Vagina (tissue), 2 donors: ENCODE data around the gene ALDH3B2. TPM values are rescaled to one million over a fixed set of nuclear protein-coding genes. Genes with fewer than 3 reads are reported as not detected.

Experiments
- DNase-seq, 2 donors: peaks; one replicate each; pipeline ENCODE4 v3.0.0-alpha.2; 2017; ENCODE audit errors: extremely low spot score in 2 of 2
- H3K27ac ChIP-seq: fragments of 200-600 bp; sonication (generic); one replicate; pipeline ENCODE4 v1.5.1; 2019
- H3K27me3 ChIP-seq: fragments of 200-600 bp; sonication (generic); one replicate; pipeline ENCODE4 v1.5.1; 2019
- H3K36me3 ChIP-seq, 2 donors: fragments of 200-600 bp; sonication (generic); one replicate each; pipeline ENCODE4 v1.5.1; 2017 to 2019
- H3K4me1 ChIP-seq: fragments of 200-600 bp; sonication (generic); one replicate; pipeline ENCODE4 v1.5.1; 2019
- H3K4me3 ChIP-seq, 2 donors: fragments of 200-600 bp; sonication (generic); 1 replicate in 1 of 2; 2 replicates in 1 of 2; pipeline ENCODE4 v1.5.1; 2016 to 2019
- H3K9me3 ChIP-seq: fragments of 200-600 bp; sonication (generic); one replicate; pipeline ENCODE4 v1.5.1; 2019
- POLR2A ChIP-seq, 2 donors: fragments of 450-650 bp; IDR thresholded peaks; one replicate each; pipeline ENCODE4 v1.6.1; 2017; ENCODE audit warnings: antibody characterized with exemption in 2 of 2, mild to moderate bottlenecking in 2 of 2, moderate library complexity in 2 of 2
- POLR2AphosphoS5 ChIP-seq, 2 donors: sonication (generic); formaldehyde crosslinking; IDR thresholded peaks; one replicate each; pipeline ENCODE4 v1.9.0; 2017; ENCODE audit warnings: antibody characterized with exemption in 2 of 2, mild to moderate bottlenecking in 2 of 2, low read depth in 1 of 2; ENCODE audit not compliant: insufficient read depth in 1 of 2
- intact Hi-C: fragments of 100-400 bp; cut with DNase I; formaldehyde crosslinking; loops from one replicate; pipeline ENCODE4 v1.15.1; 2023
- total RNA-seq: library from RNA; depleted of rRNA; stranded (reverse); fragments of >200 nt; gene quantifications from one replicate; pipeline ENCODE4 v1.2.3, GENCODE V29; 2016
- TF ChIP-seq, protein P1 (sequence below), 3 experiments: fragments of 450-650 bp in 2 of 3; fragments of 200-600 bp in 1 of 3; sonication (generic) in 1 of 3; IDR thresholded peaks; one replicate each; pipeline ENCODE4 v1.5.1; 2017 to 2019; ENCODE audit warnings: antibody characterized with exemption in 3 of 3, mild to moderate bottlenecking in 2 of 3, moderate library complexity in 2 of 3

Gene ALDH3B2
- total RNA-seq, 1 donor from 2014 or later, result 19.9 TPM

DNA sequence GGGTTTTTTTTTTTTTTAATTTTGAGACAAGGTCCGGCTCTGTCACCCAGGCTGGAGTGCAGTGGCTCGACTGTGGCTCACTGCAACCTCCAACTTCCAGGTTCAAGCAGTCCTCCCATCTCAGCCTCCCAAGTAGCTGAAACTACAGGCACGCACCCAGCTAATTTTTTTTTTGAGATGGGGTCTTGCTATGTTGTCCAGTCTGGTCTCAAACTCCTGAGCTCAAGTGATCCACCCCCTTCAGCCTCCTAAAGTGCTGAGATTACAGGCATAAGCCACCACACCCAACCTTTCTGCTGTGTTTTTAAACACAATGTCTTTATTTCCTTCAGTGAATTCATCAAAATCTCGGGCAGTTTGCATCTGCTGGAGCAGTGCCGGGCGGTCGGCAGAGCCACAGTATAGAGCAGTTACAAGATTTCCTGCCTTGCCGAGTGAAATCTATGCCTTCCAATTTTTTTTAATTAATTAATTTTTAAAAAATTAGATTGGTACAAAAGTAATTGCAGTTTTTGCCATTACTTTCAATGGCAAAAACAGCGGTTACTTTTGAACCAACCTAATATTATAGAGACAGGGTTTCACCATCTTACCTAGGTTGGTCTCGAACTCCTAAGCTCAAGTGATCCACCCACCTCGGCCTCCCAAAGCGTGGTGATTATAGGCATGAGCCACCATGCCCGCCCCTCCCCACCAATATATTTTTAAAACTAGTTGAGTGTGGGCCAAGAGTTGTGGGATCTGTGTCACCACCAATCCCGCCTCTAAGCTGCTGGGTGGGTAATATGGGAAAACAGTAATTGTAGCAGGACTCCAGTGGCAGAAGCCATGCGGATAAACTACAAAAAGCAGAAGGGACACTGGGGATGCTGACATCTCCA is 21.2 kb downstream of the ALDH3B2 start:
- no peaks in the 10 kb centered on the region for H3K36me3 ChIP-seq
- no peaks in the 10 kb centered on the region for H3K27me3 ChIP-seq
- no peaks in the 10 kb centered on the region for H3K9me3 ChIP-seq
- no peak overlapping the region for H3K4me3 ChIP-seq
- intact Hi-C loops, result no loop called here
- no peak overlapping the region for H3K27ac ChIP-seq
- H3K4me1 ChIP-seq, result peaks cover 8% of the 10 kb centered on the region
- no peak for DNase-seq
- TF ChIP-seq POLR2AphosphoS5 (IDR thresholded peaks at IDR 0.05; ENCODE audit: insufficient read depth in 1 of 2, low read depth in 1 of 2), result no peak
- no peak for TF ChIP-seq POLR2A (IDR thresholded peaks at IDR 0.05)
- TF ChIP-seq, protein P1, sequence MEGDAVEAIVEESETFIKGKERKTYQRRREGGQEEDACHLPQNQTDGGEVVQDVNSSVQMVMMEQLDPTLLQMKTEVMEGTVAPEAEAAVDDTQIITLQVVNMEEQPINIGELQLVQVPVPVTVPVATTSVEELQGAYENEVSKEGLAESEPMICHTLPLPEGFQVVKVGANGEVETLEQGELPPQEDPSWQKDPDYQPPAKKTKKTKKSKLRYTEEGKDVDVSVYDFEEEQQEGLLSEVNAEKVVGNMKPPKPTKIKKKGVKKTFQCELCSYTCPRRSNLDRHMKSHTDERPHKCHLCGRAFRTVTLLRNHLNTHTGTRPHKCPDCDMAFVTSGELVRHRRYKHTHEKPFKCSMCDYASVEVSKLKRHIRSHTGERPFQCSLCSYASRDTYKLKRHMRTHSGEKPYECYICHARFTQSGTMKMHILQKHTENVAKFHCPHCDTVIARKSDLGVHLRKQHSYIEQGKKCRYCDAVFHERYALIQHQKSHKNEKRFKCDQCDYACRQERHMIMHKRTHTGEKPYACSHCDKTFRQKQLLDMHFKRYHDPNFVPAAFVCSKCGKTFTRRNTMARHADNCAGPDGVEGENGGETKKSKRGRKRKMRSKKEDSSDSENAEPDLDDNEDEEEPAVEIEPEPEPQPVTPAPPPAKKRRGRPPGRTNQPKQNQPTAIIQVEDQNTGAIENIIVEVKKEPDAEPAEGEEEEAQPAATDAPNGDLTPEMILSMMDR (IDR thresholded peaks at IDR 0.05), result no peak

- TF ChIP-seq, protein P1 (IDR thresholded peaks at IDR 0.05), result no peak
- TF ChIP-seq POLR2A (IDR thresholded peaks at IDR 0.05) (no peak), POLR2AphosphoS5 (IDR thresholded peaks at IDR 0.05; ENCODE audit: insufficient read depth in 1 of 2, low read depth in 1 of 2) (no peak)
- no peak for DNase-seq
- intact Hi-C loops, result no loop called here
These were observed 22.2 kb downstream of the ALDH3B2 start for GRCh38 chr11:67651976-67652781.

DNA sequence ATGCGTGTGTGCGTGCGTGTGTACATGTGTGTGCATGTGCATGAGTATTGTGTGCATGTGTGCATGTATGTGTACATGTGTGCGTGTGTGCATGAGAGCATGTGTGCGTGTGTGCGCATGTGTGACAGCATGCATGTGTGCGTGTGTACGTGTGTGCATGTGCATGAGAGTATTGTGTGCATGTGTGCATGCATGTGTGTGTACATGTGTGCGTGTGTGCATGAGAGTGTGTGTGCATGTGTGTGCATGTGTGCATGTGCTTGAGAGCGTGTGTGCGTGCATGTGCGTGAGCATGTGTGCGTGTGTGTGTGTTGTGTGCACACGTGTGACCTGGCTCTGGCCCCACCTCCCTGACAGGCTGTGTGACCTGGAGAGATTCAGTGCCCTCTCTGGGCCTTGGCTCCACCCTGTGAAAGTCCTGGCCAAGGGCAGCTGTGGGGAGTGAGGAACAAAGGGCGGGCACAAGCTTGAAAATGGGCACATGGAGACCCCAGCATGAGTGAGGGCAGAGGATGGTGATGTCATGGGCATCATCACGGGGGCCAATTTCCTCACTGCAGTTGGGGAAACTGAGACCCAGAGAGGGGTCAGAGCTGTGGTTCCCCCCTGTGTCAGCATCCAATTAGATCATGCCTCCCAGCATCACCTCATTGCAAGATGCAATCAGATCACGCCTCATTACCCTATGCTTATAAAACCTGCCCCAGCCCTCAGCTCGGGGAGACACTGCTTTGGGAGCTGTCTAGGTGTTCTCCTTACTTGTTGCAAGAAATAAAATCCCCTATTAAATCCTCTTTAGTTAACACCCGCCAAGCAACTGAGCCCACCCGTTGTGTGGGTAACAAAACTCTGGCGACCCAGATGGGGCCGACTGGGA is 24.6 kb downstream of the ALDH3B2 start:
- H3K4me3 ChIP-seq, result peak overlapping the region; percentile 42
- H3K4me1 ChIP-seq, result no peaks in the 10 kb centered on the region
- no peak for TF ChIP-seq POLR2A (IDR thresholded peaks at IDR 0.05)
- TF ChIP-seq, protein P1 (IDR thresholded peaks at IDR 0.05), result no peak
- no peak for DNase-seq
- no peaks in the 10 kb centered on the region for H3K36me3 ChIP-seq
- H3K27me3 ChIP-seq, result no peaks in the 10 kb centered on the region
- no peaks in the 10 kb centered on the region for H3K9me3 ChIP-seq
- H3K27ac ChIP-seq, result no peak overlapping the region
- intact Hi-C loops, result no loop called here

More at GRCh38 chr11:67651976-67652781, 22.2 kb downstream of the ALDH3B2 start:
- Histone ChIP-seq H3K27me3 (no peaks in the 10 kb centered on the region), H3K4me1 (peaks cover 2% of the 10 kb centered on the region), H3K27ac (no peak overlapping the region), H3K4me3 (no peak overlapping the region), H3K36me3 (no peaks in the 10 kb centered on the region), H3K9me3 (no peaks in the 10 kb centered on the region)

DNA sequence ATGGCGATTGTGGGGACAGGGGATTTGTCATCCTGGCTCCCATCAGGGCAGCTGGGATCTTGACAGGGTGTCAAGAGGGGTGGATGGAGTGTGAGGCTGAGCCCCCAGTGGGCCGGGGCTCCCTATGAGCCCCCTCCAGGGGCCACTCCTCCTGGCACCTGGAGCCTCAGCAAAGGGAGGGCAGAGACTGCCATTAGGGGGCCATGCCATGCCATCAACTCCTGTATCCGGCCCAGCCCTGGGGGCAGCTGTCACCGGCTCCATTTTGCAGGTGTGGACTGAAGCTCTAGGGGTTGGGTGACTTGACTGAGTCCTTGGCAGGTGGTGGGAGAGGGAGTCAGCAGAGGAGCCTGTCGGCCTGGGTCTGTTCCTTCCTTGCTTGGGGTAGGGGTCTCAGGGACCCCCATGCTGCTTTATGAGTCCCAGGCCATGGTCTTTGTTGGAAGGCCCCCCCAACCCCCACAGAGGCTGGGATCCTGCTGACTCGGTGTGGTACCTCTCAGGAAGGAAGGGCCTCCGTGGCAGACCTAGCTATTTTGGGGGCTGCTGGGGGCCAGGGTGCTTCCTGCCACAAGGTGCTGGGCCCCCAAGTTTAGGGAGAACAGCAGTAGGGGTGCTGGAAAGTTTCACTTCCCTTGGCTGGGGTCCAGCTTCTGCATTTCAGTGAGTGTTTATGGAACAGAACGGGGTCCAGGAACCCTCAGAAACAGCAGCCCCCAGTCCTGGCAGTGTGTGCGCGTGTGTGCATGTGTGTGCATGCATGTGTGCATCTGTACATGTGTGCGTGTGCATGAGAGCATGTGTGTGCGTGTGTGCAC is 25.4 kb downstream of the ALDH3B2 start:
- no peak for TF ChIP-seq POLR2AphosphoS5 (IDR thresholded peaks at IDR 0.05; ENCODE audit: insufficient read depth in 1 of 2, low read depth in 1 of 2)
- no peaks in the 10 kb centered on the region for H3K4me1 ChIP-seq
- no peaks in the 10 kb centered on the region for H3K27me3 ChIP-seq
- intact Hi-C loops, result no loop called here
- DNase-seq, result no peak
- H3K4me3 ChIP-seq, result no peak overlapping the region
- no peaks in the 10 kb centered on the region for H3K9me3 ChIP-seq
- no peaks in the 10 kb centered on the region for H3K36me3 ChIP-seq
- no peak overlapping the region for H3K27ac ChIP-seq
